ENCODE data around the gene MBOAT7.
"Not testable (repeated sequence)": the region's sequence is repeated elsewhere in the genome, so short reads cannot be mapped to it uniquely, and the experiment has no call there.

Gene MBOAT7, protein sequence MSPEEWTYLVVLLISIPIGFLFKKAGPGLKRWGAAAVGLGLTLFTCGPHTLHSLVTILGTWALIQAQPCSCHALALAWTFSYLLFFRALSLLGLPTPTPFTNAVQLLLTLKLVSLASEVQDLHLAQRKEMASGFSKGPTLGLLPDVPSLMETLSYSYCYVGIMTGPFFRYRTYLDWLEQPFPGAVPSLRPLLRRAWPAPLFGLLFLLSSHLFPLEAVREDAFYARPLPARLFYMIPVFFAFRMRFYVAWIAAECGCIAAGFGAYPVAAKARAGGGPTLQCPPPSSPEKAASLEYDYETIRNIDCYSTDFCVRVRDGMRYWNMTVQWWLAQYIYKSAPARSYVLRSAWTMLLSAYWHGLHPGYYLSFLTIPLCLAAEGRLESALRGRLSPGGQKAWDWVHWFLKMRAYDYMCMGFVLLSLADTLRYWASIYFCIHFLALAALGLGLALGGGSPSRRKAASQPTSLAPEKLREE

DNA sequence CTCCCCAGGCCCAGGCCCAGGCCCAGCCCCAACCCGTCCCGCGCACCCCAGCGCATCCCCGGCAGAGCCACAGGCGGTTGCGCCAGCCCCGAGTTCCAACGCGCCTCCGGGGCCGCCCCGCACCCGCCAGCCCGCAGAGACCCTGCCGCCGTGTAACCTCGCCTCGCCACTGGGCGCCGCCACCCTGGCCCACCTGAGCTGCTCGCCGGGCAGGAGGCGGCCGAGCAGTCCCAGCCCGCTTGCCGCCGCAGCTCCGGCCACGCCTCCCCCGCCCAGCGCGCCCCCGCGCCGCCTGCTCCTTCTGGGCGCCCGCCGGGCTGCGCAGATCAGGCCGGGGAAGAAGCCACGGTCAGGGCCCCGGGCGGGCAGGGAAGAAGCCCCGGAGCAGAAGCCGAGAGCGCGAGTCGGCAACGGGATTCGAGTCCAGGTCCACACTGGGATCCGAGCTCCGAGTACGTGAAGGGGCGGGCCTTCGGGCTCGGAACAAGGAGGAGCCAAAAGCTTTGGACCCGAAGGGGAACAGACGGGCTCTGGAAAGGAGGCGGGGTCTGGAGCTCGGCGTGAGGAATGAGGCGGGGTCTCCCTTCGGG lies at the start of gene MBOAT7:
MBOAT7 (minus strand) TSS at position 436 of the 590 bp plus-strand sequence. CDS start 1,072 bp downstream, outside the sequence.
- DNase-seq (ENCODE audit: low read depth), result no peak

DNA sequence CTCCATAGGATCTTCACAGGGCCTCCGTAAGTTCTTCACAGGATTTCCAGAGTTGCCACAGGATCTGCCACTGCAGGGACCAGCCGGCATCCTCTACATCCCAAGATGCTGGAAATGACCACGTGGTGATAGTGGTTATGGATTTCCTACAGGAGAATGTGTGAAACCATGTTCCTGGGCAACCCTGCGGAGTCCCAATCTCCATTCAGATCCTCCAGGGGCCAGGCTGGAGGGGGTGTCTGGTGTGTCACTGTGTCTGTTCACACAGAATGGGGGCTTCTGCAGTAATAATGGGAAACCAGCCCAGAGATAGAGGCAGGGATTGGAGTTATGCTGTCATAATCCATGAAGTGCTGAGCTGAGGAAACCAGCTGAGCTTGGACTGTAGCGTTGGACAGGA lies 44.6 kb upstream of the MBOAT7 start:
- no peak for DNase-seq (ENCODE audit: low read depth)

DNA sequence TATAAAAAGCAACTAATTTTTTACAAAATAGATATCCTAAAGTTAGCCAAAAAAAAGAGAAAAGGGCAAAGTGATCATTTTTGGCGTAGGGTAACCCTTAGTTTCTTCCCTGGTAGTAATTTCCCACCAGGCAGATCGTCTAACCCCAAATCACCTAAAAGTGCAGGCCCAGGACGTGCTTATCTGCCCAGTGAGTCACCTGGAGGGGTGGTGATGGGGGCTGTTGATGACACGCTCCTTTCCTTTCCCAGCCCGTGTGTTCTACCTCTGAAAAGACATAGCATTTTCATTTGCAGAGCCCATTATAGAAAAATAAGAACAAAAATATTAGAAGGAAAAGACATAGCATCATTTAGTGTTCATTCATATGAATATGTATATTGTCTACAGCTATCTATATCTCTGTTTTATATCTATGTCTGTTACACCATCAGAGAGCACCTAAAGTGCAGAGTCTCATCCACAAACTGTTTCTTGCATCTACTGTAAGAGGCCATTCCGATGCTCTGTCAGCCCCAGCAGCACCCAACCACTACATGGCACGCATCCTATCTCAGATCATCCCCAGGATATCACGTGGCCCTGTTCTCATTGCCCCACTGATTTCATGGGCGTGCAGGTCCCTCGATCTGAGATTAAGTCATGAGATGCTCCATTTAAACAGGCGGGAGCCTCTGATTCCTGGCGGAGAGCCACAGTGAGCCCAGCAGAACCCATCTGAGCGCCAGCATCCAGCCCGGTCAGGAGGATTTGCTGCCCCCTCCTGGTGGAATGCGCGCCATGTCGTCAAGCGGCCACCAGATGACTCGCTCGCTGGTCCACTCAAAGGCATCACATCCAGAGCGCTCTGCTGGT lies 41.9 kb upstream of the MBOAT7 start:
- DNase-seq (ENCODE audit: low read depth), result peak; percentile 21

DNA sequence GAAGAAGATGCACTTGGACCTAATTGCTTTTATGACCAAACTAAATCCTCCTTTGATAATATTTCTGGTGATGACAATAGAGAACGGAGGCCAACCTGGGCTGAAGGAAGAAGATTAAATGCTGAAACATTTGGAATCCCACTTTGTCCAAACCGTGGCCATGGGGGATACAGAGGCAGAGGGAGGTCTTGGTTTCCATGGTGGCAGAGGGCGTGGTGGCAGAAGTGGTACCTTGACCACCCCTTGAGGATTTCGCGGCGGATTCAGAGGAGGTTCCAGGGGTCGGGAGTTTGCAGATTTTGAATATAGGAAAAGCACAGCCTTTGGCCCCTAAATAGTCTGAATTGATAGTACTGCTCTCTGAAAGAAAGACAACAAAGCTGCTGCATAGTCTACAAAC lies 40.7 kb upstream of the MBOAT7 start:
- no peak for DNase-seq (ENCODE audit: low read depth)

DNA sequence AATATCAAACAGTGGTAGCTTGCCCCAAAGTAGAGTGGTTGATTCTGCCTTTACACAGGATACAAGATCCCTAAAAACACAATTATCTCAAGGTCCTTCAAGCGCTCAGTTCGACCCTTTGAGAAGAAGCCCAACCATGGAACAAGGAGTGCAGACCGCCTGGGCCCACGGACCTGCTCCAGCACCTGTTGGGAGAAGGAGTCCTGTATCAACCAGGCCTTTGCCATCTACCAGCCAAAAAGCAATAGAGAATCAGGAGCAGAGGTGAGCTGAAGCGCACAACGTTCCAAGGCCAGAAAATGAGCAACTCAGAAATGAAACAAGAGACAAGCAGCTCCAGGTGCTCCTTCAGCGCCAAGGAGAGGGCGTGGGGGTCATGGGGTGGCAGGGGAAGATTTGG lies 39.8 kb upstream of the MBOAT7 start:
- no peak for DNase-seq (ENCODE audit: low read depth)

DNA sequence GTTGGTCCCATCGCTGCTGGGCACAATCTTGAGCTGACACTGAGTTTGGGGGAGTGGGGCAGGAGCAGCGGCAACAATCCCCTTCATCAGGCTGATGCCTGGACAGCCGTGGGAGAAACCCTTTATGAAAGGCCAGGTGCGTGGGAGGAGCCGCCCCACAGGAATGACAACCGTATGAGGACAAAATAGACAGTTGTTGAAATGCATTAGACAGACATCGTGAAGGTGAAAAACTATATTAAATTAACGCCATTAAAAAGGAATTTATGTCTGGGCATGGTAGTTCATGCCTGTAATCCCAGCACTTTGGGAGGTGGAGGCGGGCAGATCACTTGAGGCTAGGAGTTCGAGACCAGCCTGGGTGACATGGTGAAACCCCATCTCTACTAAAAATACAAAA lies 35.2 kb upstream of the MBOAT7 start:
- not testable (repeated sequence) for DNase-seq (ENCODE audit: low read depth)

DNA sequence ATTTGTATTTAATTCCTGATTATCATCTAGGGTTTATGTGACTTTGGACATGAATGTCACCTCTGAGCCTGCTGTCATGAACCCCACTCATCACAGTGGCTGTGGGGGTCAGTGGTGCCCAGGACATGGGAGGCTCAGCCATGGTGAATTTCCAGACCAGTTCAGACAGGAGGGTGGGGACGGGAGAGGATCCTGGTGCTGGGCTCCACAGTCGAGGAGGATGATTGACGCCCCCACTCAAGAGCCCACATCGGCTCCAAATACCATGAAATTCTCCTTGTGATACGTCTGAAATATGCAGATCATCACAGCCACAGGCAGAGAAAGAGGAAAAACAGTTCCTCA lies 34.5 kb upstream of the MBOAT7 start:
- DNase-seq (ENCODE audit: low read depth), result not testable (repeated sequence)

DNA sequence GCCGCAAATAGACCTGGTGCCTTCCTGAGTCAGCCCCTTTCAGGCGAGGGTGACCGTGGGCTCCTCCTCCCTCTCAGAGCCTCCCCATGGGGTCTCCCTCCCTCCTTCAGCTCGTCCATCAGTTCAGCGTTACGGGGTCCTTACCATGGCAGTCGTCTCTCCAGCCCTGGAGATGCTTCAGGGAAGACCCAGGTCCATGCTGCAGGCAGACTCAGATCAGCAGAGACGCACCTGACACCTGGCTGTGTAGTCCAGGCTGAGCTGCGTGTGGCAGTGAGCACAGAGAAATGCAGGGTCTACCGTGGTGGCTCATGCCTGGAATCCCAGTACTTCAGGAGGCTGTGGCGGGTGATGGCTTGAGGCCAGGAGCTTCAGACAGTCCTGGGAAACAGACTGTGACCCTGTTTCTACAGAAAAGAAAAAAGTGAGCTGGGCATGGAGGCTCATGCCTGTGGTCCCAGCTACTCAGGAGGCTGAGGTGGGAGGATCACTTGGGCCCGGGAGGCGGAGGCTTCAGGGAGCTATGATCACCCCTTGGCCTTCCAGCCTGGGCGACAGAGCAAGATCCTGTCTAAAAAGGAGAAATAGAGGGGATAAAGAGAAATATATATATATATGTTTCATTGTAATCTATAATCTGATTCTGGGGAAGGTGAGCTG lies 34.0 kb upstream of the MBOAT7 start:
- DNase-seq (ENCODE audit: low read depth), result not testable (repeated sequence)

DNA sequence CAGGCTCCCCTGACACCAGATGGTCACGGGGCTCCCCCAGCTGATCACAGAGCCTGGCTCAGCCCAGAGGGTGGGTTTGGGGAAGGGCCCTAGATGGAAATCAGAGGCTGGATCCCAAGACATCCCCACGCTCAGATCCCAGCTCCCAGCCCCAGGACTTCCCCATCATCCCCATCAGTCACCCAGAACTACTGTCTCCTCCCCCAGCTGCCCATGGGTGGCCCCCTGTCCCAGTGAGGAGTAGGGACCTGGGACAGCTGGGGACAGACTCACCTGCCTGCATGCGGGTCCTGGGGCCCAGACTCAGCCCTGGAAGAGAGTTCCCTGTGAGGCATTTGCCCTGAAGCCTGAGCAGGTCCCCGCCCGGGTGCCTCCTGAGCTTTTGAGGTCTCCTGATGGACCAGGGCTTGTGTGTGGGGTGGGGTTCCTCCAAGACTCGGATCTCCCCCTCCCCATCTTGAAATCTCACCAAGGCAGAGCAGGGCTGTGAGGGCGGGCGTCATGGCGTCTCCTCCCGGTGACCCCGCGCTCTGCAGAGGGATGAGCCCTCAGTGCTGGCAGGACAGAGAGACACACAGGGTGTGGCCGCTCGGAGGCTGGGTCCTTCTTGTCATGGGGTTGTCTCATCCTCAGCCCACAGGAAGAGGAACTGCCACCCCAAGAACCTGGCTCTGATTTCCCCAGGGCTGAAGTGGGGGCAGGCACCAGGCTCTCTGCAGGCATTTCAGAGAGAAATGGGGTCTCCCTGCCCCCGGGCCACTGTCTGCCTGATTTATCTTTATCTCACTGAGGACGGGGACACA lies 33.3 kb upstream of the MBOAT7 start, which contains the start of gene LILRB3:
LILRB3 (minus strand) TSS at position 534 of the 803 bp plus-strand sequence; CDS start at position 503, 31 bp downstream.
- DNase-seq (ENCODE audit: low read depth), result not testable (repeated sequence)

DNA sequence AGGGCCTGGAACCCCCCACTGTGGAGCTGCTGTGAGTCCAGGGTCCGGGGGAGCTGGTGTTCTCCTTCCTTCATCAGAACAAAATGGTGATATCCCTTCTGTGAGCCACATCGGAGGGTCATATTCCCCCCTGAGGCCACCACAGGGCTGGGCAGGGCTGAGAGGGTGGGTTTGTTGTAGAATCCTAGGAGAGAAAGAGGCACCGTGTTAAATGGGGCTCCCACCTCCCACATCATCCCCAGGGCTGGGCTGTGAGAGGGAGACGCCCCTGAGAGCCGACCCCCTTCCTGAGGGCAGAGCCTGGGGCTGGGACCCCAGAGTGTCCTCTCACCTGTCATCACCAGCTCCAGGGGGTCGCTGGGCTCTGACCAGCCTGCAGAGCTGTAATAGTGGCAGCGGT lies 32.6 kb upstream of the MBOAT7 start:
- not testable (repeated sequence) for DNase-seq (ENCODE audit: low read depth)

DNA sequence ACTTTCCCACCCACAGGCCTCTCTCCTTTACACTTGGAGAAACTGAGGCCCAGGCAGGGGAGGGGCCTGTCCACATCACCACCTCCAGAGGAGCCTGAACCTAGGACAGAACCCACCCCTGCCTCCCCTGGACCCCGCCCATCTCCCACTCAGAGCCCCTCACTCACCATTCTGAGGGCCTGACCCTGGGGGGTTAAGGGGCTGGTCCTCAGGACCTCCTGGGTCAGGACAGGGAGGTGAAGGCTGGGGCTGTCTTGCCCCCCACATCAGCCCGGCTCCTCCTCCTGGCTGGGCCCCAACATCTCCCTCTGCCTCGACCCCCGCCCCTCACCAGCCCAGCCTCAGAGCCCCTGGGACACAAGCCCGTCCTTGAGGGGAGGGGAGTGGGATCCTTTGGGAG lies 30.3 kb upstream of the MBOAT7 start:
- DNase-seq (ENCODE audit: low read depth), result not testable (repeated sequence)

DNA sequence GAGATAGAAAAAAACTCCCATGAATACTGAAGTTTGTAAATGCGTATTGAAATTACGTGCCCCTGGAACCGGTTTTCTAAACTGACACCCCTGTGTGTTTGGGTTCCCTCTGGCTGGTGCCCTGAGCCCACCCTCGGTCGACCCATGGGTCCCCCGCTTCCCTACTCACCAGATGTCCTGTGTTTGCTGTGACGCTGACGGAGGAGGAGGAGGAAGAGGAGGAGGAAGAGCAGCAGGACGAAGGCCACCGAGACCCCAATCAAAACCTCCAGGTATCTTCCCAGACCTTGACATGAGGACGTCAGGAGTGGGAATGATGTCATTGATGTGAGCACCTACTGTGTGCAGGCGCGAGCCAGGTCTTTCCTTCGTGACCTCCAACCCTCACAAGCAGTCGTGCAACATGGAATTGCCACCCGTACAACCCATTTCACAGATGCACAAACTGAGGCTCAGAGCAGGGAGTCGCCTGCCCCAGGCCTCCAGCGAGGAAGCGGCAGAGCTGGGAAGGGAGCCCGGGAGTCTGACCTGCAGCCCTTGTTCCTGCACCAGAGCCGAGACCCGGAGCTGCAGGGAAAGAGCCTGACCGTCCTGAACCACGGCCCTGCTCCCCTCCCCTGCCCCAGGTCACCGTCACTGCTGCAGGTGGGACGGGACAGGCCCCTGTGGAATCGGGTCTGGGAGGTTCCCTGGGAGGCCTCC lies 29.7 kb upstream of the MBOAT7 start:
- DNase-seq (ENCODE audit: low read depth), result no peak

DNA sequence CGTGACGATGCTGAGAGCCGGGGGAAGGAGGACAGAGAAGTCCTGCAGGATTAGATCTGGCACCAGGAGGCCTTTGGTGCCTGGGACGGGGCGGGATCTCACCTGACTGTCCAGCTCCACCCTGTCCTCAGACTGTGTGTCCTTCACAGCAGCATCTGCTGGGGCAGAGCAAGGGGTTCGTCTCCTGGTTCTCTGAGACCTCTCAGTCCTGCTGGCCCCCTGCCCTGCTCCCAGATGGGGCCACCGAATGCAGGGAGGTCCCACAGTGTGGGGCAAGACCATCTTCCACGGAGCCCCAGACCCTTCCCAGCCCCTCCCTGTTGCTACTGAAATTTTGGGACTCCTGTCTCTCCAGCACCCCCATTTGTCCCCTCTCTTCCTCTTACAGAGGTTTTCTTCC lies 28.9 kb upstream of the MBOAT7 start:
- DNase-seq (ENCODE audit: low read depth), result no peak

DNA sequence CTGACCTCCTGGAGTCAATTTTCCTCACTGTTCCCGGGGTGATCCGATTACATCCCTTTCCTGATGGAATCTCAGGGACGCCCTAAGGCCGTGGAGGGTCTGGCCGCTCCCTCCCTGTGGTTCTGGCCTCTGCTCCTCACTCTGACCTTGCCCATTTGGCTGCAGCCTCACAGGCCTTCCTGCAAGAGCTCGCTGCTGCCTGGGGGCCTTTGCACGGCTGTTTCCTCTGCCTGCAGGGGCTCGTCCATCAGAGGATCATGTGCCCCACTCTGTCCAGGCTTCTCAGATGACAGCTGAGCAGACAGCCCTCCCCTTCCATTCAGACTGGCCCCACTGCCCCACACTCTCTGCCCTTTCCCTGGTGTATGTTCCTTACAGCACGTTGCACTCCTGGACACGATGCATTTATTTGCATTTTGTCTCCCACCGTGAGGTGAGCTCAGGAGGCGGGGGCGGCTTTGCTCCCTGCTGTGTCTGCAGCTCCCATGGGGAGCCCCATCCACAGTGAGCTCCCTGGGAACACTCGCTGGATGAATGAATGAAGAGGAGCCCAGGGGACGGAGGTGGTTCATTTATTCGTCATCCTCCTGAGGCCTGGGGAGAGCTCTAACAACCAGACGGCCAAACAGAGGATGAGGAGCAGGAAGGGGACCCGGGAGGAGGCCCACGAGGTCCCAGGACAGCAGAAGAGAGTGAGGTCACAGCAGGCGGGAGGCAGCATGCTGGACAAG lies 28.3 kb upstream of the MBOAT7 start:
- not testable (repeated sequence) for DNase-seq (ENCODE audit: low read depth)

DNA sequence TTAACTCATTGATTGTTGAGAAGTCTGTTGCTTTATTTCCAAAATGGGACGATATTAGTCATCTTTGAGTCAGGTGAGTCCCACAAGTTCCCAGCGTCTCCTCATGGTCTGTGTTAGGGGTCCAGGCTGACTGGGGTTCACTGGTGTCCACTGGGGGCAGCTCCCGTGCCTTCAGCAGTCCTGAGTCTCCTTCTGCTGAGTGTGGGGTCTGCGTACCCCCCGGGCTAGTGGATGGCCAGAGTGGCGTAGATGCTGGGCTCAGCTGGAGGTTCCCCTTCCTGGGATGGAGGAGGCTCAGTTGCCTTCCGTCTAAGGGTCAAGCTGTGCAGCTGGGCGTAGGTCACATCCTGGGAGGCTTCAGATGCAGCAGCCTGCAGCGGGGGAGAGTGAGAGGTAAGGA lies 27.5 kb upstream of the MBOAT7 start:
- DNase-seq (ENCODE audit: low read depth), result no peak

DNA sequence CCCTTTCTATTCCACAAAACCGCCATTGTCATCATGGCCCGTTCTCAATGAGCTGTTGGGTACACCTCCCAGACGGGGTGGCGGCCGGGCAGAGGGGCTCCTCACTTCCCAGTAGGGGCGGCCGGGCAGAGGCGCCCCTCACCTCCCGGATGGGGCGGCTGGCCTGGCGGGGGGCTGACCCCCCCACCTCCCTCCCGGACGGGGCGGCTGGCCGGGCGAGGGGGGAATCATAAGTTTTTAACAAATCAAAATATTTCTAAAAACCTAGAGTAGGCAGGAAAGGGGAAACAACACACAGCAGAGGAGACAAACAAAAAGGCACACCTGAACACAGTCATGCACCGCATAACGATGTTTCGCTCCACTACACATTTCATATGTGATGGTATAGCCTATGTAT lies 25.4 kb upstream of the MBOAT7 start:
- not testable (repeated sequence) for DNase-seq (ENCODE audit: low read depth)

DNA sequence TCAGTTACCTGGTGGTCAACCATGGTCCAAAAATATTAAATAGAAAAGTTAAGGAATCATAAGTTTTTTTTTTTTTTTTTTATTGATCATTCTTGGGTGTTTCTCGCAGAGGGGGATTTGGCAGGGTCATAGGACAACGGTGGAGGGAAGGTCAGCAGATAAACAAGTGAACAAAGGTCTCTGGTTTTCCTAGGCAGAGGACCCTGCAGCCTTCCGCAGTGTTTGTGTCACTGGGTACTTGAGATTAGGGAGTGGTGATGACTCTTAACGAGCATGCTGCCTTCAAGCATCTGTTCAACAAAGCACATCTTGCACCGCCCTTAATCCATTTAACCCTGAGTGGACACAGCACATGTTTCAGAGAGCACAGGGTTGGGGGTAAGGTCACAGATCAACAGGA lies 24.8 kb upstream of the MBOAT7 start:
- DNase-seq (ENCODE audit: low read depth), result not testable (repeated sequence)

DNA sequence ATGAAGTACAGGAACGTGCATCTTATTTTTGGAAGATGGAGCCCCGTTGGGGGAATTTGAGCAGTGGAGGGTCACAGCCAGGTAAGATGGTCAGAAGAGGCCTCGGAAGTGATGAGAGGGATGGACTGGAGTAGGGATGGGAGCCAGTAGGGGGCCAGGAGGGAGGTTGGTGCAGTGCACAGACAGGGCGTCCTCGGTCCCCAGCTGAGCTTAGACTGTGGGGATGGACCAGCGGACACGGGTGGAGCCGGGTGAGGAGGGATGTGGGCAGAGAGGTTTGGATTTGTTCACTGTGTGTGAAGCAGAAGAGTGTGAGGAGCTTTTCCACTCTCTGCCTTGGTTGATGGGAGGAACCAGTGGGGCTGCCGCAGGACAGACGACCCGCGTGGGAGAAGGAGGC lies 21.9 kb upstream of the MBOAT7 start:
- no peak for DNase-seq (ENCODE audit: low read depth)

DNA sequence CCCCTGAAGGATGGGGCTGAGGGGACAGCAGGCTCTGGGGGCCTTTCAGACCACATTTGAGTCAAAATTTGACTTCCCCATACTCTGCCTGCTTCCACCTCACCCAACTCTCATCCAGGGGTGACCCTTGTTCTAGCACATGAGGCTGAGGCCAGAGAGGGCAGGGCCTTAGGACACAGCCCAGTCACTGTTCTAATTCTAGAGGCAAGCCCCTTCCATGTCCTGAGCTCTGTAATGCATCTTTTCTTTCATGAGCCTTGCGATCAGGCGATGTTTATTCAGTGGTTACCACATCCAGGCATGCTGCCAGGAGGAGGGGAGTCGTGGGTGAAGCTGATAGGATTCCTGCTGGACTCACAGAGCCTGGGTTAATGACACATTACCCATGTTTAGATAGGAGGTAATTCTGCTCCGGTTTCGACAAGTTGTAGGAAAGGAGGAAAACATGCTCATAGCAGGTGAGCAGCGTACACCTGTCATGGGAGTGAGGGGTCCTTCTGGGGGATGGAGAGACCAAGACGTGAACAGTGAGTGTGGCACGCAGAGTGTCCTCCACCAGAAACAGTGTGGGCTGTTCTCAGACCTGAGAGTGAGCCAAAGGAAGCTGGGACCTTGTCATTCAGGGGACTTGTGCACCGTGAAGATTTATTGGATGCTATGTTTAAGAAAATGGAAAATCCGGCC lies 20.6 kb upstream of the MBOAT7 start:
- peak; percentile 89 for DNase-seq (ENCODE audit: low read depth)

All from GM04503 (cell line).